COR-L47 (cell line): ENCODE results near the gene RAB34.

Source experiments
- DNase-seq: peaks from one replicate; lab custom pipeline; 2025; lab: John Stamatoyannopoulos, UW

The RAB34 gene

DNA sequence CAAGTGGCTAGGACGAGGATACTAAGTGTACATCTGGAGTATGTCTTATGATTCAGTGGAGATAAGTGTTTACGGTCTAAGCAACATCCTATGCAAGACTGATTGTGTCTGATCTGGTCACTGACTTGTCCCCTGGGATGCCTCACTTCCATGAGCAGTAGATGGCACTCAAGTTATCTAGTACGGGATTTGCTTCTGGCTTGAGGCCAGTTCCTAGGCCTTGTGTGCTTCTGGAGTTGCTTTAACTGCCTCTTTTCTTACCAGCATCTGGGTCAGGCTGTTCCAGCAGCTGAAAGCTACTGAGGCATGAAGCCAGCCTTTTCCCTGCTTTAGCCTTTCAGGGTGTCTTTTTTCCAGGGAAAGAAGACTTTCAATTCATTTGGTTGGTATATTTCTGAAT, 32.7 kb downstream of the RAB34 start:
- DNase-seq = peak; percentile 29

DNA sequence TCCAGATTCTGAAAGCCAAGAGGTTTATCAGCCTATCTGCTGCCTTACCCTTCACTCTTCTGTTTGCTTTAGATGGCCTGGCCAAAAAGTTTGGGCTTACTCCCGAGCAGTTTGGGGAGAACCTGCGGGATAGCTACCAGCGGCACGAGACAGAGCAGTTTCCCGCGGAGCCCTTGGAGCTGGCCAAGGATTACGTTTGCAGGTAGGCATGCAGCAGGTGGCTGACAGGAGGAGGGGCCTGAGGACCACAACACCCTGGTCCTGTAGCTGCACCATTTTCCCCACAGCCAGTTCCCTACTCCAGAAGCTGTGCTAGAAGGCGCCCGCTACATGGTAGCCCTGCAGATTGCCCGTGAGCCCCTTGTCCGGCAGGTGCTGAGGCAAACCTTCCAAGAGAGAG, 35.0 kb downstream of the RAB34 start:
- no peak for DNase-seq

DNA sequence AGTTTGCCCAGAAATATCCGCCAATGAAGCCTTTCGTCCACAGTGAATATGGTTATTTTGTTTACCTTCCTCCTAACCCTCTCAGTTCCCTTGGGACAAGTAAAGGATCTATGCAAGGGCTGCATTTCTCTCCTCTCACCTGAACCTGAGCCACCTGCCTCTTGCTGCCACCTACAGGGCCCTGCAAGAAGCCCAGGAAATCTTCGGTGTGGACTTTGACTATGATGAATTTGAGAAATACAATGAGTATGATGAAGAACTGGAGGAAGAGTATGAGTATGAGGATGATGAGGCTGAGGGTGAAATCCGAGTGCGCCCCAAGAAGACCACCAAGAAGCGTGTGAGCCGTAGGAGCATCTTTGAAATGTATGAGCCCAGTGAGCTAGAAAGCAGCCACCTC, 41.7 kb downstream of the RAB34 start:
- no peak for DNase-seq

DNA sequence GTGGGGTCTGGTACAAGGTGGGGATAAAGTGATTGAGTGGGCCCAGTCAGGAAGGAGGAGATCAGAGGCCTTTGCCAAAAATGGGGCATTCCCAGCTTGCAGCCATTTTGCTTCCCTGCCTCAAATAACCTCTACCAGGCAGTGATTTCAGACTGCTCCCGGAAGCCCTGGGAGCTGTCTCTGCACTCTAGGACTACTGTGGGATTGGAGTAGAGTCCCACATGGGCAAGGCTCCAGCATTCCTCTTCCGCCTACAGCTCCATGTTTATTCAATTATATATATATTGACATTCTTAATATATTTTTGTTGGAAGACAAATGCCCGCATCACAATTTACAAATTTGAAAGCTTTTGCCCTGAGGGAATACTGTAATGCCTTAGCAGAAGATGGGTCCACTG, 42.2 kb downstream of the RAB34 start:
- DNase-seq = no peak

DNA sequence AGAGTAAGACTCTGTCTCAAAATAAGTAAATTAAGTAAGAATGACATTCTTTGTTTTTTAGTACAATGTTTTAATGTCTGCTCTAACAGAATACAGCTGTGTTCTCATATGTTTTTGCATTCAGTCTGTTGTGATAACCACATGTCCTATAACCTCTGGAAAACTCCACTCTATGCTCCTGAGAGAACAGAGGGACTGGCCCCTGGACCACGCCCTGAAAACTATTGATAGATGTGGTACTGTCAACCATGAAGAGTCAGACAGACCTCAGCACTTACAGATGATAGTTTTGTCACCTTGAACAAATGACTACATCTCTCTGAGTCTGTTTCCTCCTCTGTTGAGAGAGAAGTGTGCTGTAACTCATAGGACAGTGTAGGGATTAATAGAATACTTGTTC, 47.8 kb downstream of the RAB34 start:
- DNase-seq = no peak

DNA sequence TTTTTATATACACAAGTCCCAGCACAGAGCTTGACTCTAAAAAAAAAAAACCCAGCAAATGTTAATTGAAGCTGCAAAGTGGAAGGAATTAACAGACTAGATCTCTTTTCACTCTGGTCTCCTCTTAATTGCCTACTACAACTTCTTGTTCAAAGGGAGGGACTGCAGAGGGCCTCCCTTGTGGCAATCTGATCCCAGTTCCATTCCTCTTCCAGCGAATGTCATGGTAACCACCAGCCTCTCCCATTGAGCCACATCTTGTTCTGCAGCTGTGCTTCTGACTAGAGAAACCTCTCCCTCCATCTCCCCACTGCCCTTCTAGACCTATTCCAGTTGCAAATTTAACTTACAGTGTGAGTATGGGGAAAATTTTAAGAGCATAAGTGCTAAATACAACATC, 49.8 kb downstream of the RAB34 start:
- no peak for DNase-seq

DNA sequence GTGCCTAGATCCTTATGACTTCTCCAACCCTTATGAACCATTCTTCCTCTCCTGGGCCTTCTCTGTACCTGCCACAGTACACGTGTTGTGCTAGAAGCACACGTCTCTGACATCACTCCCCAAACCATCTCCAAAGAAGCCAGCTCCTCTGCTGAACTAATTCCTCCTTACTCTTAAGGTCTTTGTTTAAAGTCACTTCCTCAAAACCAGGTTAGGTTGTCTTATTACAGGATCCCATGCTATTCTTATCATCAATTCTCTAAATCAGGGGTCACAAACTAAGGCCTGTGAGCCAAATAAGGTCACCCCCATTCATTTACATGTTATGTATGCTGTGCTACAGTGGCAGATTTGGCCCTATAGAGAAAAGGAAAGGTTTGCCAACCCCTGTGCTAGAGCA, 51.7 kb downstream of the RAB34 start:
- no peak for DNase-seq
